Epithelial cell of esophagus (primary cell): ENCODE results near the gene GRIA1.

Experiments
- DNase-seq: peaks from one replicate; pipeline ENCODE4 v3.0.0; 2010; ENCODE audit warnings: low read depth
- H3K4me3 ChIP-seq: 2 replicates; pipeline ENCODE4 v1.5.1; 2011; ENCODE audit warnings: mild to moderate bottlenecking, low read length, control low read depth
- TF ChIP-seq, protein P1 (sequence below): IDR thresholded peaks from 2 replicates; pipeline ENCODE4 v1.5.1; 2011; ENCODE audit warnings: low read depth, mild to moderate bottlenecking, low read length, control low read depth, inconsistent platforms; ENCODE audit not compliant: insufficient read depth; ENCODE audit errors: missing control alignments

Gene GRIA1

GRCh38 chr5:153476767-153477166 is 13.7 kb upstream of the GRIA1 start:
- no peak overlapping the region for H3K4me3 ChIP-seq
- DNase-seq, result peak; percentile 93
- TF ChIP-seq, protein P1, sequence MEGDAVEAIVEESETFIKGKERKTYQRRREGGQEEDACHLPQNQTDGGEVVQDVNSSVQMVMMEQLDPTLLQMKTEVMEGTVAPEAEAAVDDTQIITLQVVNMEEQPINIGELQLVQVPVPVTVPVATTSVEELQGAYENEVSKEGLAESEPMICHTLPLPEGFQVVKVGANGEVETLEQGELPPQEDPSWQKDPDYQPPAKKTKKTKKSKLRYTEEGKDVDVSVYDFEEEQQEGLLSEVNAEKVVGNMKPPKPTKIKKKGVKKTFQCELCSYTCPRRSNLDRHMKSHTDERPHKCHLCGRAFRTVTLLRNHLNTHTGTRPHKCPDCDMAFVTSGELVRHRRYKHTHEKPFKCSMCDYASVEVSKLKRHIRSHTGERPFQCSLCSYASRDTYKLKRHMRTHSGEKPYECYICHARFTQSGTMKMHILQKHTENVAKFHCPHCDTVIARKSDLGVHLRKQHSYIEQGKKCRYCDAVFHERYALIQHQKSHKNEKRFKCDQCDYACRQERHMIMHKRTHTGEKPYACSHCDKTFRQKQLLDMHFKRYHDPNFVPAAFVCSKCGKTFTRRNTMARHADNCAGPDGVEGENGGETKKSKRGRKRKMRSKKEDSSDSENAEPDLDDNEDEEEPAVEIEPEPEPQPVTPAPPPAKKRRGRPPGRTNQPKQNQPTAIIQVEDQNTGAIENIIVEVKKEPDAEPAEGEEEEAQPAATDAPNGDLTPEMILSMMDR, result peak; percentile 64

GRCh38 chr5:153480401-153480800 is 10.1 kb upstream of the GRIA1 start:
- H3K4me3 ChIP-seq, result no peak overlapping the region
- TF ChIP-seq, protein P1, result no peak
- peak; percentile 21 for DNase-seq

- no peak for DNase-seq
- TF ChIP-seq, protein P1, result no peak
- no peak overlapping the region for H3K4me3 ChIP-seq
Measured at GRCh38 chr5:153483482-153483881, 7.0 kb upstream of the GRIA1 start.

- DNase-seq, result no peak
Measured at GRCh38 chr5:153485641-153486040, 4.8 kb upstream of the GRIA1 start.

DNA sequence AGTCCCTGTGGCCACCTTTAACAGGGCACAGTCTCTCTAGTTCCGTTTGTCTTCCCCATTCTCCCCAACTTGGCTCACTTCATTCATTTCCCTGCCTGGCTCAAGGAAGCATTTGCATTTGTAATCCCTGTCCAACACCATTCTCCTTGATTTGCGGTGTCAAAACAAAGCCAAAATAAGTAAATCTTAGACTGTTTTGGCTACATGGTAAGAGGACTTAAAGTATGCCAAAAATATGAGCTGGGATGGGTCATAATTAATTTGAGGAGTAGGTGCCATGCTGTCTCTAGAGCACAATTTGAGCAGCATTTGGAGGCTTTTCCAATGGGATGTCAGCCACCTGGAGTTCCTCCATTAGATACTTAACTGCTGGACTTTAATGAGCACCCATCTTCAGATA is 3.7 kb upstream of the GRIA1 start:
- DNase-seq, result no peak
- H3K4me3 ChIP-seq, result no peak overlapping the region
- TF ChIP-seq, protein P1, result no peak

More at GRCh38 chr5:153485641-153486040, 4.8 kb upstream of the GRIA1 start:
- H3K4me3 ChIP-seq, result no peak overlapping the region
- TF ChIP-seq, protein P1, result no peak

DNA sequence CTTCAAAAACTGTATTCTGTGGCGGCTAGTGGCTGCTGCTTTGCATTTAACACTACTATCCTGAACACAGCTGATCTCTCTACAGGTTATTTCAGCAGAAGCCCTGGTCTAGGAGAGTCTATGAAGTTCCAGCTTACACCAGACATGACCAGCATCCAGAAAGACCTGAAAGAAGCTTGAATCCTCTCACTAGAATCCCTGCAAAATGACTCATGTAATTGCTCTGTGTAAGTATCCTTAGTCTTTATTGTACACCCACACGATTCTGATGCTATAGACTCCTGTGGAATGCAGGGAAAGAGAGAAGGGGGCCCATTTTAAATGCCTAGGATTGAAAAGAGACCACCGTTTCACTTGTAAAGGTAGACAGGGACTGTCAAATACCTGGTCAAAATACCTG is 859 bp upstream of the GRIA1 start:
- TF ChIP-seq, protein P1, result no peak
- peak; percentile 63 for DNase-seq
- H3K4me3 ChIP-seq, result no peak overlapping the region

DNA sequence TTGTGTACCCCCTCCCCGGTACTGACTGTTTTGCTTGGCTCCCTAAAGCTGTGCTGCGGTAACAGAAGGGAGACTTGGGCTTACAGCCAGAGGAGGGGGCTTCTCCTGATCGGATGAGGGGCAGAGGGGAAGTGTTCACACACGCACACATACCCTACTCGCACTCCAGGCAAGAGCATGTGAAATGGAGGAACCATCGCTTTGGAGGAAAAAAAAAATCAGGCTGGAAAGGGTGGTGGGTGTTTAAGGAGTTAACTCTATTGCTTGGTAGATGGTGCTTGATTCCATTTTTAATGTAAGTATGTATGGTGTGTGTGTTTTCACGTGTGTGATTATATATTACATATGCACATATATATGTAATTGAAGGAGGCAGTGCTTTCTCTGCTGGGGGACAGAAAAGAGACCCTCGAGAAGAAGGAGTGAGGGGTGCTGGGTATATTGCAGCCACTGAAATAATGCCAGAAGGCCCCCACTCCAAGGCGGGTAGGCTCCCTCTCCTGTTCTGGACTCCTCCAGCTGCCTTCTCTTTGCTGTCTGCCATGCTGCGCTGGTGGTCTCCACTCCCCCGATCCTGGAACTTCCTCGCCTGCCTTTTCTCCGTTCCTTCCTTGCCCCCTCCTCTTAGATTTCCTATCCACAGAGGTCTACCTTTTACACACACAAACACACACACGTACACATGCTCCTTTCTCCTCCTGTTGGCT is 721 bp downstream of the GRIA1 start:
- no peak for DNase-seq
- TF ChIP-seq, protein P1, result no peak
- no peak overlapping the region for H3K4me3 ChIP-seq
